Measurements from ENCODE around the gene SCFD2.

DNA sequence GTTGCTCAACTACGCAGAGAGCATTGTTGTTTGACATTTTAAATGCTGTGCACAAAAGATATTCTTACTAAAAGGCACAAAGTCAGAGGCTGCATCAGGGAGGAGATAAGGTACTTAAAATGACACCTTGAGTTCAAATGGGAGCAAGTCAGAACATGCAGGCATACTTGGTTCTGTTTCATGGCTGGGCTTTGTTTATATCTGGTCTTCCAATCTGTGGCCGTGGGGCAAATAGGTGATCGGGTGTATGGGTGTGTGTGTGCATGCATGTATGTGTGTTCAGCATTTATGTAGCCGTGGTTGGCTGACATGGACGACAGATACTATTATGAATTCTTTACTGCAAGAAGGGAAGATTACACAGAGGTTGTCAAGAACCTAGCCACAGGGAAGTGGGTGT lies 397.6 kb downstream of the SCFD2 start:
- TF ChIP-seq CTCF (IDR thresholded peaks at IDR 0.05) (no peak), POLR2AphosphoS2 (conservative IDR thresholded peaks at IDR 0.05; ENCODE audit: low read length) (no peak), POLR2A (IDR thresholded peaks at IDR 0.05; ENCODE audit: low read length) (no peak), EP300 (IDR thresholded peaks at IDR 0.05) (no peak), GATA3 (IDR thresholded peaks at IDR 0.05; ENCODE audit: borderline replicate concordance) (no peak), CHD4 (IDR thresholded peaks at IDR 0.05; ENCODE audit: borderline replicate concordance) (no peak), RFX5 (IDR thresholded peaks at IDR 0.05) (no peak), KDM1A (IDR thresholded peaks at IDR 0.05; ENCODE audit: low read depth) (no peak), ZFP36 (IDR thresholded peaks at IDR 0.05; ENCODE audit: borderline replicate concordance, partially characterized antibody) (no peak), ZSCAN20 (CRISPR knock-in tag; IDR thresholded peaks at IDR 0.05) (no peak), USF2 (IDR thresholded peaks at IDR 0.05) (no peak)
